HCT116 (cell line): ENCODE results near the gene PDHB. TPM values are rescaled to one million over a fixed set of nuclear protein-coding genes. Genes with fewer than 3 reads are reported as not detected.
A peak's percentile ranks its signal among the peaks of the same experiment; 100 is the strongest.

ENCODE experiments used
- ATAC-seq: fragments of 200-7000 bp; cut with Tn5 transposase; 2 replicates; pipeline ENCODE4 v1.9.1; 2020; ENCODE audit warnings: mild to moderate bottlenecking, moderate library complexity
- BruUV-seq: library from RNA; stranded (reverse); fragments of 400-500 nt; replicated peaks from 2 replicates; lab custom pipeline; 2021; lab: Mats Ljungman, UMichigan
- CTCF ChIA-PET: fragments of 300-600 bp; sonication (Branson Sonifier 250); formaldehyde crosslinking; loops from one replicate; lab custom pipeline; 2021; ENCODE audit warnings: antibody characterized with exemption; lab: Charles Lee
- POLR2A ChIA-PET: fragments of 300-600, 350-600 bp; sonication (Branson Sonifier 250); formaldehyde crosslinking; loops from one replicate; lab custom pipeline; 2021; ENCODE audit warnings: antibody characterized with exemption; lab: Charles Lee
- RAD21 ChIA-PET, 2 experiments: fragments of 300-600 bp; sonication (Branson Sonifier 250); formaldehyde crosslinking; loops; one replicate each; lab custom pipeline; 2023; ENCODE audit warnings: low total read pairs in 2 of 2; ENCODE audit not compliant: uncharacterized antibody in 2 of 2, unreplicated experiment in 2 of 2, low non-redundant PET in 1 of 2; lab: Charles Lee
- DNase-seq: peaks from one replicate; pipeline ENCODE4 v3.0.0-alpha.2; 2010; ENCODE audit warnings: low read depth, low spot score
- H2AFZ ChIP-seq: fragments of 200-600 bp; shearing (Covaris generic), sonication (generic); 2 replicates; pipeline ENCODE4 v1.6.1; 2017; ENCODE audit warnings: low read depth, mixed run types, mixed read lengths, antibody characterized with exemption, low read length; ENCODE audit not compliant: poor library complexity, severe bottlenecking
- H3K27ac ChIP-seq: 2 replicates; pipeline ENCODE4 v1.5.1; 2012; ENCODE audit warnings: low read depth, low read length
- H3K27me3 ChIP-seq: fragments of 200-600 bp; sonication (generic); 2 replicates; pipeline ENCODE4 v1.6.1; 2016; ENCODE audit warnings: mixed run types, low read length, mixed read lengths; ENCODE audit not compliant: insufficient read depth
- H3K36me3 ChIP-seq, 2 experiments: fragments of 200-500 bp in 1 of 2; fragments of 200-600 bp in 1 of 2; sonication (Bioruptor generic) in 1 of 2; sonication (generic) in 1 of 2; 2 replicates each; pipeline versions ENCODE4 v1.5.1 to v1.6.1; 2014 to 2016; ENCODE audit warnings: low read length in 2 of 2, inconsistent platforms in 1 of 2, mixed read lengths in 1 of 2, mixed run types in 1 of 2; ENCODE audit not compliant: insufficient read depth in 2 of 2, control insufficient read depth in 1 of 2
- H3K4me1 ChIP-seq, 2 experiments: fragments of 200-600 bp in 1 of 2; sonication (generic) in 1 of 2; 2 replicates each; pipeline versions ENCODE4 v1.5.1 to v1.6.1; 2012 to 2017; ENCODE audit warnings: low read length in 2 of 2, inconsistent platforms in 1 of 2, mild to moderate bottlenecking in 1 of 2, mixed read lengths in 1 of 2, mixed run types in 1 of 2, moderate library complexity in 1 of 2; ENCODE audit not compliant: insufficient read depth in 2 of 2, control insufficient read depth in 1 of 2
- H3K4me2 ChIP-seq: fragments of 200-600 bp; sonication (generic); 2 replicates; pipeline ENCODE4 v1.6.1; 2017; ENCODE audit warnings: mixed run types, low read length, mixed read lengths
- H3K4me3 ChIP-seq, 2 experiments: fragments of 200-600 bp in 1 of 2; sonication (generic) in 1 of 2; replicated peaks in 1 of 2; 2 replicates each; pipeline ENCODE4 v1.5.1; 2011 to 2016; ENCODE audit warnings: low read length in 2 of 2, control low read depth in 1 of 2, low read depth in 1 of 2, mild to moderate bottlenecking in 1 of 2, mixed read lengths in 1 of 2, mixed run types in 1 of 2
- H3K79me2 ChIP-seq: fragments of 200-600 bp; sonication (generic); 2 replicates; pipeline ENCODE4 v1.6.1; 2017; ENCODE audit warnings: mild to moderate bottlenecking, mixed run types, low read length, moderate library complexity, mixed read lengths; ENCODE audit not compliant: insufficient read depth
- H3K9ac ChIP-seq: fragments of 200-600 bp; sonication (generic); 2 replicates; pipeline ENCODE4 v1.6.1; 2016; ENCODE audit warnings: low read length, mixed read lengths
- H3K9me2 ChIP-seq: fragments of 200-600 bp; sonication (generic), shearing (Covaris generic); 2 replicates; pipeline ENCODE4 v1.6.1; 2017; ENCODE audit warnings: mixed run types, mild to moderate bottlenecking, moderate library complexity; ENCODE audit not compliant: insufficient read depth
- H3K9me3 ChIP-seq, 2 experiments: fragments of 200-500 bp in 1 of 2; fragments of 200-600 bp in 1 of 2; sonication (Bioruptor generic) in 1 of 2; sonication (generic) in 1 of 2; 2 replicates each; pipeline ENCODE4 v1.6.1; 2014 to 2017; ENCODE audit warnings: low read length in 2 of 2, mixed read lengths in 2 of 2, inconsistent platforms in 1 of 2, low read depth in 1 of 2, mild to moderate bottlenecking in 1 of 2, mixed run types in 1 of 2, moderate library complexity in 1 of 2; ENCODE audit not compliant: control insufficient read depth in 1 of 2, insufficient read depth in 1 of 2
- H4K20me1 ChIP-seq: fragments of 200-600 bp; sonication (generic), shearing (Covaris generic); 2 replicates; pipeline ENCODE4 v1.6.1; 2017; ENCODE audit warnings: mixed run types, mild to moderate bottlenecking, moderate library complexity; ENCODE audit not compliant: insufficient read depth
- CBX3 ChIP-seq: IDR thresholded peaks from 2 replicates; pipeline ENCODE4 v1.6.1; 2012; ENCODE audit warnings: low read depth
- CEBPB ChIP-seq: IDR thresholded peaks from 2 replicates; pipeline ENCODE4 v1.6.1; 2012; ENCODE audit warnings: low read depth
- EGR1 ChIP-seq: IDR thresholded peaks from 2 replicates; pipeline ENCODE4 v1.6.1; 2012; ENCODE audit warnings: low read depth
- FOSL1 ChIP-seq: IDR thresholded peaks from 2 replicates; pipeline ENCODE4 v1.6.1; 2012; ENCODE audit warnings: low read depth
- JUND ChIP-seq: IDR thresholded peaks from 2 replicates; pipeline ENCODE4 v1.6.1; 2012
- POLR2A ChIP-seq: IDR thresholded peaks from 2 replicates; pipeline ENCODE4 v1.7.0; 2011; ENCODE audit warnings: borderline replicate concordance; ENCODE audit not compliant: insufficient read depth, insufficient read length; ENCODE audit errors: extremely low read depth
- POLR2AphosphoS5 ChIP-seq: IDR thresholded peaks from 2 replicates; pipeline ENCODE4 v1.6.1; 2011; ENCODE audit warnings: mild to moderate bottlenecking, low read depth, low read length, moderate library complexity
- RAD21 ChIP-seq: IDR thresholded peaks from 2 replicates; pipeline ENCODE4 v1.6.1; 2012; ENCODE audit warnings: low read depth, mild to moderate bottlenecking
- SIN3A ChIP-seq: IDR thresholded peaks from 2 replicates; pipeline ENCODE4 v1.6.1; 2012; ENCODE audit warnings: low read depth
- SRF ChIP-seq: IDR thresholded peaks from 2 replicates; pipeline ENCODE4 v1.6.1; 2012; ENCODE audit warnings: low read depth
- TCF7L2 ChIP-seq: IDR thresholded peaks from 2 replicates; pipeline ENCODE4 v1.7.0; 2011; ENCODE audit warnings: borderline replicate concordance, inconsistent platforms; ENCODE audit not compliant: insufficient read depth, insufficient read length; ENCODE audit errors: extremely low read depth
- ZFX ChIP-seq: fragments of 450-650 bp; IDR thresholded peaks from 2 replicates; pipeline ENCODE4 v1.6.1; 2017
- ZNF274 ChIP-seq: fragments of 200-500 bp; sonication (Bioruptor generic); IDR thresholded peaks from 2 replicates; pipeline ENCODE4 v1.6.1; 2014; ENCODE audit warnings: mild to moderate bottlenecking, low read depth, low read length, inconsistent platforms
- intact Hi-C: fragments of 100-400 bp; cut with micrococcal nuclease; formaldehyde crosslinking; loops from 2 replicates; pipeline ENCODE4 v1.10.0; 2022
- total RNA-seq: library from RNA; stranded (reverse); gene quantifications from one replicate; pipeline ENCODE4 v1.2.1, GENCODE V29; 2021; ENCODE audit not compliant: unreplicated experiment
- TF ChIP-seq, protein P1 (sequence below): IDR thresholded peaks from 2 replicates; pipeline ENCODE4 v1.6.1; 2012; ENCODE audit warnings: low read depth
- TF ChIP-seq, protein P2 (sequence below): IDR thresholded peaks from 2 replicates; pipeline ENCODE4 v1.6.1; 2011; ENCODE audit warnings: mild to moderate bottlenecking, low read length, moderate library complexity; ENCODE audit not compliant: insufficient replicate concordance; ENCODE audit errors: extremely low read depth
- TF ChIP-seq, protein P3 (sequence below), 3 experiments: fragments of 200-600 bp in 1 of 3; sonication (generic) in 1 of 3; IDR thresholded peaks in 2 of 3; conservative IDR thresholded peaks in 1 of 3; 2 replicates each; pipeline ENCODE4 v1.5.1; 2012 to 2017; ENCODE audit warnings: low read depth in 2 of 3, low read length in 2 of 3, antibody characterized with exemption in 1 of 3, borderline replicate concordance in 1 of 3, control low read depth in 1 of 3, mild to moderate bottlenecking in 1 of 3, mixed read lengths in 1 of 3, mixed run types in 1 of 3, moderate library complexity in 1 of 3; ENCODE audit not compliant: insufficient read depth in 1 of 3

Gene PDHB
- total RNA-seq, 1 experiment from 2014 or later: 60.2 TPM

DNA sequence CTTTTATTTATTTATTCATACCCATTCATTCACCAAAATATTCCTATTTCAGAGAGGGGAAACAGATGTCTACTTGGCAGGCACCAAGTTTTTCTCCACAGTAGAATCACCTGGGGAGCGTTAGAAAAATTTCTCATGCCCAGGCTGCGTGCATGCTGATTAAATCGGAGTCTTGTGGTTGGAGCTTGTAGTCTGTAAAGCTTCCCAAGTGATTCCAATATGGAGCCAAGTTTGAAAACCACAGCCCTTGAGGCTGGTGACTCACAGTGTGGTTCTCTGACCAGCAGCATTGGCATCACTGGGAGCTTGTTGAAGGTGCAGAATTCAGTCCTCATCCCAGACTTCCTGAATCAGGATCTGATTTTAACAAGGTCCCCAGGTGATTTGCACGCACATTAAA lies 49.7 kb downstream of the PDHB start (continued):
- TF ChIP-seq, protein P1, sequence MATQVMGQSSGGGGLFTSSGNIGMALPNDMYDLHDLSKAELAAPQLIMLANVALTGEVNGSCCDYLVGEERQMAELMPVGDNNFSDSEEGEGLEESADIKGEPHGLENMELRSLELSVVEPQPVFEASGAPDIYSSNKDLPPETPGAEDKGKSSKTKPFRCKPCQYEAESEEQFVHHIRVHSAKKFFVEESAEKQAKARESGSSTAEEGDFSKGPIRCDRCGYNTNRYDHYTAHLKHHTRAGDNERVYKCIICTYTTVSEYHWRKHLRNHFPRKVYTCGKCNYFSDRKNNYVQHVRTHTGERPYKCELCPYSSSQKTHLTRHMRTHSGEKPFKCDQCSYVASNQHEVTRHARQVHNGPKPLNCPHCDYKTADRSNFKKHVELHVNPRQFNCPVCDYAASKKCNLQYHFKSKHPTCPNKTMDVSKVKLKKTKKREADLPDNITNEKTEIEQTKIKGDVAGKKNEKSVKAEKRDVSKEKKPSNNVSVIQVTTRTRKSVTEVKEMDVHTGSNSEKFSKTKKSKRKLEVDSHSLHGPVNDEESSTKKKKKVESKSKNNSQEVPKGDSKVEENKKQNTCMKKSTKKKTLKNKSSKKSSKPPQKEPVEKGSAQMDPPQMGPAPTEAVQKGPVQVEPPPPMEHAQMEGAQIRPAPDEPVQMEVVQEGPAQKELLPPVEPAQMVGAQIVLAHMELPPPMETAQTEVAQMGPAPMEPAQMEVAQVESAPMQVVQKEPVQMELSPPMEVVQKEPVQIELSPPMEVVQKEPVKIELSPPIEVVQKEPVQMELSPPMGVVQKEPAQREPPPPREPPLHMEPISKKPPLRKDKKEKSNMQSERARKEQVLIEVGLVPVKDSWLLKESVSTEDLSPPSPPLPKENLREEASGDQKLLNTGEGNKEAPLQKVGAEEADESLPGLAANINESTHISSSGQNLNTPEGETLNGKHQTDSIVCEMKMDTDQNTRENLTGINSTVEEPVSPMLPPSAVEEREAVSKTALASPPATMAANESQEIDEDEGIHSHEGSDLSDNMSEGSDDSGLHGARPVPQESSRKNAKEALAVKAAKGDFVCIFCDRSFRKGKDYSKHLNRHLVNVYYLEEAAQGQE: no peak
- TF ChIP-seq POLR2A (no peak), SIN3A (no peak), RAD21 (no peak), FOSL1 (peak; percentile 79), SRF (no peak), TCF7L2 (no peak), ZFX (no peak)
- TF ChIP-seq, protein P2, sequence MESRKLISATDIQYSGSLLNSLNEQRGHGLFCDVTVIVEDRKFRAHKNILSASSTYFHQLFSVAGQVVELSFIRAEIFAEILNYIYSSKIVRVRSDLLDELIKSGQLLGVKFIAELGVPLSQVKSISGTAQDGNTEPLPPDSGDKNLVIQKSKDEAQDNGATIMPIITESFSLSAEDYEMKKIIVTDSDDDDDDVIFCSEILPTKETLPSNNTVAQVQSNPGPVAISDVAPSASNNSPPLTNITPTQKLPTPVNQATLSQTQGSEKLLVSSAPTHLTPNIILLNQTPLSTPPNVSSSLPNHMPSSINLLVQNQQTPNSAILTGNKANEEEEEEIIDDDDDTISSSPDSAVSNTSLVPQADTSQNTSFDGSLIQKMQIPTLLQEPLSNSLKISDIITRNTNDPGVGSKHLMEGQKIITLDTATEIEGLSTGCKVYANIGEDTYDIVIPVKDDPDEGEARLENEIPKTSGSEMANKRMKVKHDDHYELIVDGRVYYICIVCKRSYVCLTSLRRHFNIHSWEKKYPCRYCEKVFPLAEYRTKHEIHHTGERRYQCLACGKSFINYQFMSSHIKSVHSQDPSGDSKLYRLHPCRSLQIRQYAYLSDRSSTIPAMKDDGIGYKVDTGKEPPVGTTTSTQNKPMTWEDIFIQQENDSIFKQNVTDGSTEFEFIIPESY: no peak
- TF ChIP-seq, all 23 proteins: peak for 5

DNA sequence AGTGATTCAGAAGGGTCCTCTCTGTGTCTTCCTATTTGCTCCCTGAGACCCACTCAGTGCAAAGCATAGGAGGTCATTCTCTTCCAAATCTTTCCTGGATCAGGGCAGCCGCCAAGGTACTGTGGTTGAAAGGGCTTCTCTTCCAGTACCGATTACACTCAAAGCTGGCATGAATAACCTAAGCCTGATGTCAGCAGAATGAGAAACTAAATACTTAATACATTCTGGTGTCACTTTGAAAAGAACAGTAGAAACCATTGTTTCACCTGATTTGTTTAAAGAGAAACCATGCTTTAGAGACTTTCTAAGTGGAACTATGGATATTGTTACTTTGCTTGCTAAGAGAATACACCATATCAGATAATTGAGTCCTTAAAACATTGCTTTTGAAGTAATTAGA lies 50.2 kb downstream of the PDHB start:
- no peaks in the 10 kb centered on the region for H3K79me2 ChIP-seq
- H3K36me3 ChIP-seq: no peaks in the 10 kb centered on the region
- intact Hi-C loops: no loop called here
- H3K4me1 ChIP-seq: peaks cover 5 to 17% of the 10 kb centered on the region in 2 experiments
- DNase-seq (no peak), ATAC-seq (no peak)
- H3K4me3 ChIP-seq: no peak overlapping the region
- no peaks in the 10 kb centered on the region for H4K20me1 ChIP-seq
- peak overlapping the region; percentile 53 for H3K4me2 ChIP-seq
- no peak overlapping the region for H2AFZ ChIP-seq
- H3K9ac ChIP-seq: peak overlapping the region; percentile 19; the same call in 1 of the 2 replicates
- BruUV-seq: no TSS peak
- ChIA-PET CTCF (no interaction called here), POLR2A (no interaction called here), RAD21 (no interaction called here)
- no peaks in the 10 kb centered on the region for H3K9me2 ChIP-seq
- no peaks in the 10 kb centered on the region for H3K9me3 ChIP-seq
- no peak overlapping the region for H3K27ac ChIP-seq
- H3K27me3 ChIP-seq: no peaks in the 10 kb centered on the region
- TF ChIP-seq, protein P3, sequence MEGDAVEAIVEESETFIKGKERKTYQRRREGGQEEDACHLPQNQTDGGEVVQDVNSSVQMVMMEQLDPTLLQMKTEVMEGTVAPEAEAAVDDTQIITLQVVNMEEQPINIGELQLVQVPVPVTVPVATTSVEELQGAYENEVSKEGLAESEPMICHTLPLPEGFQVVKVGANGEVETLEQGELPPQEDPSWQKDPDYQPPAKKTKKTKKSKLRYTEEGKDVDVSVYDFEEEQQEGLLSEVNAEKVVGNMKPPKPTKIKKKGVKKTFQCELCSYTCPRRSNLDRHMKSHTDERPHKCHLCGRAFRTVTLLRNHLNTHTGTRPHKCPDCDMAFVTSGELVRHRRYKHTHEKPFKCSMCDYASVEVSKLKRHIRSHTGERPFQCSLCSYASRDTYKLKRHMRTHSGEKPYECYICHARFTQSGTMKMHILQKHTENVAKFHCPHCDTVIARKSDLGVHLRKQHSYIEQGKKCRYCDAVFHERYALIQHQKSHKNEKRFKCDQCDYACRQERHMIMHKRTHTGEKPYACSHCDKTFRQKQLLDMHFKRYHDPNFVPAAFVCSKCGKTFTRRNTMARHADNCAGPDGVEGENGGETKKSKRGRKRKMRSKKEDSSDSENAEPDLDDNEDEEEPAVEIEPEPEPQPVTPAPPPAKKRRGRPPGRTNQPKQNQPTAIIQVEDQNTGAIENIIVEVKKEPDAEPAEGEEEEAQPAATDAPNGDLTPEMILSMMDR (IDR thresholded peaks at IDR 0.05 in 2 of 3, conservative IDR thresholded peaks at IDR 0.05 in 1 of 3; ENCODE audit: borderline replicate concordance in 1 of 3, insufficient read depth in 1 of 3, low read depth in 2 of 3, low read length in 2 of 3): no peak
- TF ChIP-seq, protein P2: no peak
- TF ChIP-seq CEBPB (no peak), JUND (no peak), POLR2A (no peak), RAD21 (no peak), ZFX (no peak), SRF (no peak), ZNF274 (no peak), SIN3A (no peak), POLR2AphosphoS5 (no peak), CBX3 (no peak), EGR1 (no peak)
